NCI-H1105 (cell line): ENCODE measurements around the gene HDAC1.
A peak's percentile ranks its signal among the peaks of the same experiment; 100 is the strongest.
"Not testable (repeated sequence)": the region's sequence is repeated elsewhere in the genome, so short reads cannot be mapped to it uniquely, and the experiment has no call there.

Experiments used
- DNase-seq: peaks from one replicate; lab custom pipeline; 2025; lab: John Stamatoyannopoulos, UW

HDAC1 gene

GRCh38 chr1:32291708-32292538 lies at the start of gene HDAC1:
HDAC1 (plus strand) TSS chr1:32292083; CDS start chr1:32292170, 87 bp downstream.
- DNase-seq: peak; percentile 93

DNA sequence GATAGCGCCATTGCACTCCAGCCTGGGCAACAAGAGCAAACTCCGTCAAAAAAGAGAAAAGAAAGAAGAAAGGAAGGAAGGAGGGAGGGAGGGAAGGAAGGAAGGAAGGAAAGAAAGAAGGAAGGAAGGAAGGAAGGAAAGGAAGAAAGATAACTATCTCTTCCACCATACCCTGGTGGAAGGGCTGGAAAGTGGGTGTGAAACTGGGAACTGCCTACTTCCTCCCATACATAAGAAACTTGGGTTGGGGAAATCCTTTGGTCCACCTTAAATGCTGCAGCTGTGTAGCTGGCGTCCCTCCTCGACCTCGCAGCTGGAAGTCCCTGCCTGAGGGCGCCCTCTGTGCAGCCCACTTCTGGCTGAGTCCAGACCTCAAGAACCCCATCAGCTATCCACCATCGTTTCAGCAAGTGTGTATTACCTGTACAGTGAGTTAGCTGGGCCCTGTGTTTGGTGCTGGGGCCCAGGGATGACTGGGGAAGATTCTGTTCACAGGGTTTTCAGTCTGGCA lies 49.5 kb upstream of the HDAC1 start:
- DNase-seq: no peak

DNA sequence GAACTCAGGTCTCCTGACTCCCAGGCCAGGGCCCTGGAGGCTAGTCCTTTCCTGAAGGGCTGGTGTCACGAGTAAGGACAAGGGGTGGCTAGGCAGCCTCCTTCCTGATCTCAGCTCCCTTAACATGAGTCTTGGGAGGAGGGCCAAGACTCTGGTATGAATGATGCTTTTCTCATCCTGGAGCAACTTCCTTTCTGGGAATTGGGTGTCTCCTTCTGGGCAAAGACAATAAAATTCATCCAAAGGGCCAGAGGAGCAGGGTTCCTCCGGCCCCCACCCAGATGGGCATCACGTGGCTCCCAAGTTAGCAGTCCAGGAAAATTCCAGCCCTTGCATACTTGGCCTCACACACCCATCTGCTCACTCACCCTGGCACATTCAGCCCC lies 45.0 kb upstream of the HDAC1 start, which contains the start of gene FAM167B:
Gene FAM167B, plus strand, starts transcription at position 335 of the 386 bp plus-strand sequence. CDS start 200 bp downstream, outside the sequence.
- DNase-seq: no peak

DNA sequence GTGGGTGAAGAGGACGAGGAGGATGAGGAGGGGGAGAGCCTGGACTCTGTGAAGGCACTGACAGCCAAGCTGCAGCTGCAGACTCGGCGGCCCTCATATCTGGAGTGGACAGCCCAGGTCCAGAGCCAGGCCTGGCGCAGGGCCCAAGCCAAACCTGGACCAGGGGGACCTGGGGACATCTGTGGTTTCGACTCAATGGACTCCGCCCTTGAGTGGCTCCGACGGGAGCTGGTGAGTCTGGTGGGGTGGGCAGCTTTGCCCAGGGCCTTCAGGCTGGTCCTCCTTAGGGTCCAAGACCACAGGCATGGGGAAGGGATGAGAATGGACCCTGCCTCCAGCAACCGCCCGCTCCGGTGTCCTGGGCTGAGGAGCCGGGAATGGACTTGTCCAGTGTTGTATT lies 44.4 kb upstream of the HDAC1 start:
- DNase-seq: no peak

- peak; percentile 71 for DNase-seq
Measured at GRCh38 chr1:32247983-32248889, 43.6 kb upstream of the HDAC1 start.

DNA sequence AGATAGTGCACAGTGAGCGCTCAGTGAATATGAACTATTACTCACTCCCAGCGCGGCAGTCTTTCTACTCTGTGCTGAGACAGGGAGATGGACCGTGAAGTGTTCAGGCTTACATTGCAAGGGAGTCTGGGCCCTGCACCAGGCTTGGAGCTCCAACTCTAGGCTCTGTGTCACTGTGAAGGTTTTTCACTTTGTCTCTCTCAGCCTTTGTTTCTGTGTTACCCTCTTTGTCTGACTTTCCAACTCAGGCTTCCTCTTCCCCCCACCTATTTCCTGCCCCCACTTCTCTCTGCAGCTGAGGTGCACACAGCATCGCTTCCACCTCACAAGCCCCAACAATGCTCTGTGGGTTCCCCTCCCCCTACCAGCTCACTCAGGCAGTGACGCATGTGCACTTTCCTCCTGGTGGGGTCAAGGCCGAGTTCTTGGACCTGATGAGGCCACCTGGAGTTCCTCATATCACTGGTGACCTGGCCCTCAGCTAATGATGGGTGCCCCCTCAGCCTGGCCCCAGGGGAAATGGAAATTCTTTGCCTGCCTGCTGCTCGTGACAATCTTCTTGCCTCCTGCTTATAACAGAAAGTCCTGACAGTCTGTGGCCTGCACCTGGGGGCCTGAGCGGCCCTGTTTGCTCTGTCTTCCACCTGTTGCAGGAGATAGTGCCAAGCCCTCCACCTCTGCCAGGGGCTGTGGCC lies 41.9 kb upstream of the HDAC1 start:
- DNase-seq: no peak

GRCh38 chr1:32250893-32251716 lies 40.8 kb upstream of the HDAC1 start, which contains the start of gene LCK:
LCK (plus strand) TSS chr1:32251265; CDS start chr1:32274330, 23,065 bp downstream.
- no peak for DNase-seq

DNA sequence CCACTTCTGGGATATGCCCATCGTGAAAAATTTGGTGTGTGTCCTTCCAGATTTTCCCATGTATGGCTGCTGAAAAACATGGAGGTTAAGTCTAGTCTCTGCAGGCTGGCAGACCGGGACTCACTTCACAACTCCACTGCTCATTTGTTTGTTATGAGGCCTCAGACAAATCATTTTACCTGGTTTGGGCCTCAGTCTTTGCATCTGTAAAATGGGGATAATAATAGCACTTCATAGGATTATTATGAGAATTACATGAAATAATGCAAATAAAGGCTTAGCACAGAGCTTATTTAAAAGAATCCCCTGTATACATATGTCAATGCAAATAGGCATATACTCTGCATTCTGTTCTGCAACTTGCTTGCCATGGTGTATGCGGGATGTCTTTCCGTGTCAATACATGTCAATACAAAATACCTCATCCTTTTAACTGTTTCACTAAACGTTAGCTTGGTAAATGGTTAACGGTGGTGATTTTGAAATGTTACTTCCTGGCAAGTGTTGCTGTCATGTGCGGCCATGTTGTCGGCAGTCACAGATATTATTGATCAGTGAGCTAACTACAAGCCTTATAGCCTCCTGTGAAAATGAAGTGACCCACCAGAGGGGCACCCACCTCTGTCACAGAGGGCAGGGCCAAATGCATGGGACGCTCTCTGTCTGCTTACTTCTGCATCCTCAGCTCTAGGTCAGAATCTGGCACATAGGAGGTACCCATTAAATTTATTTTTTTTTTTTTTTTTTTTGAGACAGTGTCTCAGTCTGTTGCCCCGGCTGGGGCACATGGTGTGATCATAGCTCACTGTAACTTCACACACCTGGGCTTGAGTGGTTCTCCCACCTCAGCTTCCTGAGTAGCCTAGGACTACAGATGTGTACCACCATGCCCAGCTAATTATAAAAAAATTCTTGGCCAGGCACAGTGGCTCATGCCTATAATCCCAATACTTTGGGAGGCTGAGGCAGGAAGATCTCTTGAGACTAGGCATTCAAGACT lies 36.5 kb upstream of the HDAC1 start:
- no peak for DNase-seq

DNA sequence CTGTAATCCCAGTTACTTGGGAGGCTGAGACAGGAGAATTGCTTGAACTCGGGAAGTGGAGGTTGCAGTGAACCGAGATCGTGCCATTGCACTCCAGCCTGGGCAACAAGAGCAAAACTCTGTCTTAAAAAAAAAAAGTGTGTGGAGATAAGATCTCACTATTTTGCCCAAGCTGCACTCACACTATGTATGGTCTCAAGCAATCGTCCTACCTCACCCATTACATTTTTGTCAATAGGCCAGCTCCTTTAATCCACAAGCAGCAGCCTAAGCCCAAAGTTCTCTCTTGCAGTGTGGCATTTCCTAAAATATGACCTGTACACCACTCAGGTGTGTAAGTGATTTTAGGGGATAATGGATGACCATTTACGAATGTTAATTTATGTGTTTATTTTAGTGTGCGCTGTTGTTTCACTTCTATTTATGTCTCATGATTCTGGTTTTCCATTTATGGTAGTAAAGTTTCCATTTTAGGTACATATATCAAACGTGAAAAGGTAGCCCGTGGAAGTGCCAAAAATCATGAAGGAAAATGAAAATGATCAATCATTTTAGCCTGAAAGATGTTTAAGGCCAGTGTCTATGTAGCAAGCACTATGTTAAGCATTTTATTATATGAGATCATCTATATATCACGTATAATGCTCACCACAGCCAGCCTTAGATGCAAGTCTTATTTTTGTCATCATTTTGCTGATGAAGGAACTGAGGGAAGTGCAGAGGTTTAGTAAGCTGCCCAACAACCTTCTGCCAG lies 35.2 kb upstream of the HDAC1 start:
- DNase-seq: no peak

- DNase-seq: no peak
Measured at GRCh38 chr1:32257227-32257508, 34.7 kb upstream of the HDAC1 start.

DNA sequence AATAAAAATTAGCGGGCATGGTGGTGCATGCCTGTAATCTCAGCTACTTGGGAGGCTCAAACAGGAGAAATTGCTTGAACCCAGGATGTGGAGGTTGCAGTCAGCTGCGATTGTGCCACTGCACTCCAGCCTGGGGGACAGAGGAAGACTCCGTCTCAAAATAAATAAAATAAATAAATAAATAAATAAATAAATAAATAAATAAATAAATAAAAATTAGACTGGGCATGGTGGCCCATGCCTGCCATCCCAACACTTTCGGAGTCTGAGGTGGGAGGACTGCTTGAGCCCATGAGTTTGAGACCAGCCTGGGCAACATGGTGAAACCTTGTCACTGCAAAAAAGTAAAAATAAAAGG lies 28.7 kb upstream of the HDAC1 start:
- DNase-seq: not testable (repeated sequence)

DNA sequence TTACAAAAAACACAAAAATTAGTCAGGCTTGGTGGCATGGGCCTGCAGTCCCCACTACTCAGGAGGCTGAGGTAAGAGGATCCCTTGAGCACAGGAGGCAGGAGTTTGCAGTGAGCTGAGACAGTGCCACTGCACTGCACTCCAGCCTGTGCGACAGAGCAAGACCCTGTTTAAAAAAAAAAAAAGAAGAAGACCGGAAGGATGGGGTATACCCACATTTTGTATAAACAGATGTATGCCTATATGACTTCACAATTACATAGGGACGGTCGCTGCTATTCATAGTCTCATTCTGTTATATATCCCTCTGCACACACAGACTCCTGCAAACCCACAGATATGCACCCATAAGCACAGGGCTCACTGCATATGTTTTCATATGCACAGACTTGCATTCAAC lies 28.1 kb upstream of the HDAC1 start:
- no peak for DNase-seq

GRCh38 chr1:32265846-32266245 lies 26.0 kb upstream of the HDAC1 start:
- DNase-seq: no peak

GRCh38 chr1:32266921-32267591 lies 24.8 kb upstream of the HDAC1 start:
- DNase-seq: no peak

GRCh38 chr1:32269744-32270143 lies 22.1 kb upstream of the HDAC1 start:
- DNase-seq: no peak

DNA sequence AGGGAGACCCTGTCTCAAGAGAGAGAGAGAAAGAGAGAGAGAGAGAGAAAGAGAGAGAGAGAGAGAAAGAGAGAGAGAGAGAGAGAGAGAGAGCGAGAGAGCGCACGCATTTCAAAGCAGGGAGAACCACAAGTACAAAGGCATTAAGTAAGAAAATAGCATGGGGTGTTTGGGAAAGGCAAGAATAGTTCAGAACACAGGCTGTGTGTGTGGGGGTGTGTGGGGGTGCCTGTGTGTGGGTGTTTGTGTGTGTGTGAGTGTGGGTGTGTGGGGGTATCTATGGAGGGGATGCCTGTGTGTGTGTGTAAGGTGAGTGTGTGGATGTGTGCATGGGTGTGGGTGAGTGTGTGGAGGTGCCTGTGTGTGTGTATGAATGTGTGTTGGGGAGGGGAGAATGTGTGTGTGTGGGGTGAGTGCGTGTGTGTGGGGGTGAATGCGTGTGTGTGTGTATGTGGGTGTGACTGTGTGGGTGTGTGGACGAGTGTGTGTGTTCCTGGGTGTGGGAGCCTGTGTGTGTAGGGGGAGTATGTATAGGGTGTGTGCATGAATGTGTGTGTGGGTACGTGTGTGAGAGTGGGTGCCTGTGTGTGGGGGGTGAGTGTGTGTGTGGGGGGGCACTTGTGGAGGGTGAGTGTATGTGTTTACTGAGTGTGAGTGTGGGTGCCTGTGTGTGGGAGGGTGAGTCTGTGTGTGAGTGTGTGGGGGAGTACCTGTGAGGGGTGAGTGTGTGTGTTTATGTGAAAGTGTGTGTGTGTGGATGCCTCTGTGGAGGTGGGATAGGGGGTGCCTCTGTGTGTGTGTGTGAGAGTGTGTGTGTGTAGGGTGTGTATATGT lies 19.1 kb upstream of the HDAC1 start:
- no peak for DNase-seq

DNA sequence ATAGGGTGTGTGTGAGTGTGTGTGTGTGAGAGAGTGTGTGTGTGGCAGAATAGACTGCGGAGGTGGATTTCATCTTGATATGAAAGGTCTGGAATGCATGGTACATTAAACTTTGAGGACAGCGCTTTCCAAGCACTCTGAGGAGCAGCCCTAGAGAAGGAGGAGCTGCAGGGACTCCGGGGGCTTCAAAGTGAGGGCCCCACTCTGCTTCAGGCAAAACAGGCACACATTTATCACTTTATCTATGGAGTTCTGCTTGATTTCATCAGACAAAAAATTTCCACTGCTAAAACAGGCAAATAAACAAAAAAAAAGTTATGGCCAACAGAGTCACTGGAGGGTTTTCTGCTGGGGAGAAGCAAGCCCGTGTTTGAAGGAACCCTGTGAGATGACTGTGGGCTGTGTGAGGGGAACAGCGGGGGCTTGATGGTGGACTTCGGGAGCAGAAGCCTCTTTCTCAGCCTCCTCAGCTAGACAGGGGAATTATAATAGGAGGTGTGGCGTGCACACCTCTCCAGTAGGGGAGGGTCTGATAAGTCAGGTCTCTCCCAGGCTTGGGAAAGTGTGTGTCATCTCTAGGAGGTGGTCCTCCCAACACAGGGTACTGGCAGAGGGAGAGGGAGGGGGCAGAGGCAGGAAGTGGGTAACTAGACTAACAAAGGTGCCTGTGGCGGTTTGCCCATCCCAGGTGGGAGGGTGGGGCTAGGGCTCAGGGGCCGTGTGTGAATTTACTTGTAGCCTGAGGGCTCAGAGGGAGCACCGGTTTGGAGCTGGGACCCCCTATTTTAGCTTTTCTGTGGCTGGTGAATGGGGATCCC lies 18.3 kb upstream of the HDAC1 start:
- peak; percentile 58 for DNase-seq
